Muscle layer of duodenum (tissue), 2 donors: ENCODE results near the gene CERS5.
A peak's percentile ranks its signal among the peaks of the same experiment; 100 is the strongest.

Experiments used
- H3K27ac ChIP-seq: one replicate; pipeline ENCODE4 v1.7.0; 2013; ENCODE audit warnings: mild to moderate bottlenecking, low read length
- H3K27me3 ChIP-seq: one replicate; pipeline ENCODE4 v1.7.0; 2013; ENCODE audit warnings: low read depth, mild to moderate bottlenecking, control low read depth, low read length
- H3K36me3 ChIP-seq, 2 donors: one replicate each; pipeline ENCODE4 v1.7.0; 2013; ENCODE audit warnings: low read length in 2 of 2, control low read depth in 1 of 2, mild to moderate bottlenecking in 1 of 2; ENCODE audit not compliant: insufficient read depth in 2 of 2, control insufficient read depth in 1 of 2
- H3K4me1 ChIP-seq, 2 donors: one replicate each; pipeline ENCODE4 v1.7.0; 2013; ENCODE audit warnings: low read length in 2 of 2, mild to moderate bottlenecking in 2 of 2, control low read depth in 1 of 2, moderate library complexity in 1 of 2; ENCODE audit not compliant: insufficient read depth in 2 of 2, control insufficient read depth in 1 of 2
- H3K4me3 ChIP-seq, 2 donors: one replicate each; pipeline ENCODE4 v1.7.0; 2013; ENCODE audit warnings: low read length in 2 of 2, low read depth in 1 of 2, mild to moderate bottlenecking in 1 of 2
- H3K9me3 ChIP-seq, 2 donors: one replicate each; pipeline ENCODE4 v1.7.0; 2013; ENCODE audit warnings: low read length in 2 of 2, control low read depth in 1 of 2, mild to moderate bottlenecking in 1 of 2; ENCODE audit not compliant: control insufficient read depth in 1 of 2
- donor health status: healthy.

CERS5 gene

GRCh38 chr12:50167049-50167828 is at the start of gene CERS5:
Gene CERS5, minus strand, starts transcription at chr12:50167369. Its CDS starts 72 bp downstream, at chr12:50167297.
- peaks cover 0 to 4% of the 10 kb centered on the region in 2 donors for H3K36me3 ChIP-seq
- H3K27ac ChIP-seq: peak within 1 kb of the TSS; percentile 86
- peak within 1 kb of the TSS; percentile 80 to 94 for H3K4me3 ChIP-seq
- no peaks in the 10 kb centered on the region for H3K27me3 ChIP-seq
- no peaks in the 10 kb centered on the region for H3K9me3 ChIP-seq
- peaks cover 5 to 9% of the 10 kb centered on the region in 2 donors for H3K4me1 ChIP-seq

GRCh38 chr12:50215033-50215432 is 47.9 kb upstream of the CERS5 start:
- H3K27me3 ChIP-seq: no peaks in the 10 kb centered on the region
- no peak overlapping the region for H3K4me3 ChIP-seq
- peaks cover 0 to 4% of the 10 kb centered on the region in 2 donors for H3K4me1 ChIP-seq
- no peak overlapping the region for H3K27ac ChIP-seq
- no peaks in the 10 kb centered on the region for H3K9me3 ChIP-seq
- H3K36me3 ChIP-seq: peaks cover 0 to 7% of the 10 kb centered on the region in 2 donors

GRCh38 chr12:50214018-50214417 is 46.8 kb upstream of the CERS5 start:
- no peak overlapping the region for H3K4me3 ChIP-seq
- H3K27ac ChIP-seq: no peak overlapping the region
- peaks cover 0 to 7% of the 10 kb centered on the region in 2 donors for H3K36me3 ChIP-seq
- peaks cover 0 to 4% of the 10 kb centered on the region in 2 donors for H3K4me1 ChIP-seq
- H3K9me3 ChIP-seq: no peaks in the 10 kb centered on the region
- H3K27me3 ChIP-seq: no peaks in the 10 kb centered on the region

GRCh38 chr12:50213439-50213838 is 46.3 kb upstream of the CERS5 start:
- Histone ChIP-seq H3K27ac (no peak overlapping the region), H3K36me3 (peaks cover 0 to 7% of the 10 kb centered on the region in 2 donors), H3K27me3 (no peaks in the 10 kb centered on the region), H3K4me1 (peaks cover 0 to 4% of the 10 kb centered on the region in 2 donors), H3K9me3 (no peaks in the 10 kb centered on the region), H3K4me3 (no peak overlapping the region)

- peaks cover 0 to 4% of the 10 kb centered on the region in 2 donors for H3K4me1 ChIP-seq
- peak overlapping the region; percentile 10 for H3K27ac ChIP-seq
- H3K9me3 ChIP-seq: no peaks in the 10 kb centered on the region
- no peak overlapping the region for H3K4me3 ChIP-seq
- H3K36me3 ChIP-seq: peaks cover 0 to 7% of the 10 kb centered on the region in 2 donors
- H3K27me3 ChIP-seq: no peaks in the 10 kb centered on the region
Observed at GRCh38 chr12:50212071-50212467, 44.9 kb upstream of the CERS5 start.

GRCh38 chr12:50211392-50212070 is 44.4 kb upstream of the CERS5 start:
- Histone ChIP-seq H3K27me3 (no peaks in the 10 kb centered on the region), H3K36me3 (peaks cover 0 to 7% of the 10 kb centered on the region in 2 donors), H3K4me1 (peaks cover 0 to 4% of the 10 kb centered on the region in 2 donors), H3K27ac (peak overlapping the region; percentile 10), H3K4me3 (no peak overlapping the region), H3K9me3 (no peaks in the 10 kb centered on the region)

- Histone ChIP-seq H3K27ac (no peak overlapping the region), H3K27me3 (no peaks in the 10 kb centered on the region), H3K4me3 (no peak overlapping the region), H3K36me3 (peaks cover 25 to 29% of the 10 kb centered on the region in 2 donors), H3K4me1 (peaks cover 0 to 4% of the 10 kb centered on the region in 2 donors), H3K9me3 (no peaks in the 10 kb centered on the region)
Observed at GRCh38 chr12:50207424-50207823, 40.3 kb upstream of the CERS5 start.

- no peaks in the 10 kb centered on the region for H3K9me3 ChIP-seq
- no peaks in the 10 kb centered on the region for H3K27me3 ChIP-seq
- no peak overlapping the region for H3K27ac ChIP-seq
- peaks cover 34 to 44% of the 10 kb centered on the region in 2 donors for H3K36me3 ChIP-seq
- H3K4me3 ChIP-seq: no peak overlapping the region
- no peaks in the 10 kb centered on the region for H3K4me1 ChIP-seq
Observed at GRCh38 chr12:50205648-50206047, 38.5 kb upstream of the CERS5 start.

- H3K36me3 ChIP-seq: peaks cover 43 to 52% of the 10 kb centered on the region in 2 donors
- H3K9me3 ChIP-seq: no peaks in the 10 kb centered on the region
- no peak overlapping the region for H3K27ac ChIP-seq
- H3K4me3 ChIP-seq: no peak overlapping the region
- H3K27me3 ChIP-seq: no peaks in the 10 kb centered on the region
- no peaks in the 10 kb centered on the region for H3K4me1 ChIP-seq
Observed at GRCh38 chr12:50203691-50204090, 36.5 kb upstream of the CERS5 start.

GRCh38 chr12:50201987-50202521 is 34.9 kb upstream of the CERS5 start:
- H3K4me3 ChIP-seq: no peak overlapping the region
- peaks cover 52 to 58% of the 10 kb centered on the region in 2 donors for H3K36me3 ChIP-seq
- no peak overlapping the region for H3K27ac ChIP-seq
- H3K4me1 ChIP-seq: no peaks in the 10 kb centered on the region
- H3K27me3 ChIP-seq: no peaks in the 10 kb centered on the region
- H3K9me3 ChIP-seq: no peaks in the 10 kb centered on the region

- no peaks in the 10 kb centered on the region for H3K9me3 ChIP-seq
- H3K27ac ChIP-seq: no peak overlapping the region
- no peaks in the 10 kb centered on the region for H3K4me1 ChIP-seq
- no peak overlapping the region for H3K4me3 ChIP-seq
- peaks cover 50 to 66% of the 10 kb centered on the region in 2 donors for H3K36me3 ChIP-seq
- no peaks in the 10 kb centered on the region for H3K27me3 ChIP-seq
Observed at GRCh38 chr12:50200552-50201273, 33.5 kb upstream of the CERS5 start.
